Suprapubic skin (tissue), 4 donors: Measurements from ENCODE around the gene TLE7. TPM values are rescaled to one million over a fixed set of nuclear protein-coding genes. Genes with fewer than 3 reads are reported as not detected.

Experiments used
- DNase-seq, 2 donors: peaks; one replicate each; pipeline ENCODE4 v3.0.0-alpha.2; 2019; ENCODE audit warnings: low spot score in 2 of 2
- H3K27ac ChIP-seq: fragments of 200-600 bp; sonication (generic); one replicate; pipeline ENCODE4 v1.5.1; 2019
- H3K27me3 ChIP-seq: fragments of 200-600 bp; sonication (generic); one replicate; pipeline ENCODE4 v1.5.1; 2019
- H3K36me3 ChIP-seq: fragments of 200-600 bp; sonication (generic); one replicate; pipeline ENCODE4 v1.5.1; 2019
- H3K4me1 ChIP-seq: fragments of 200-600 bp; sonication (generic); one replicate; pipeline ENCODE4 v1.5.1; 2019
- H3K4me3 ChIP-seq: fragments of 200-600 bp; sonication (generic); one replicate; pipeline ENCODE4 v1.5.1; 2019; ENCODE audit warnings: mild to moderate bottlenecking
- H3K9me3 ChIP-seq: fragments of 200-600 bp; sonication (generic); one replicate; pipeline ENCODE4 v1.5.1; 2019
- EP300 ChIP-seq: sonication (generic); formaldehyde crosslinking; IDR thresholded peaks from one replicate; pipeline ENCODE4 v1.6.1; 2017; ENCODE audit warnings: antibody characterized with exemption
- POLR2A ChIP-seq, 2 donors: fragments of 450-650 bp; IDR thresholded peaks; one replicate each; pipeline ENCODE4 v1.6.1; 2017; ENCODE audit warnings: antibody characterized with exemption in 2 of 2, mild to moderate bottlenecking in 2 of 2, moderate library complexity in 2 of 2
- POLR2AphosphoS5 ChIP-seq, 3 donors: sonication (generic); formaldehyde crosslinking; IDR thresholded peaks; one replicate each; pipeline ENCODE4 v1.6.1; 2017; ENCODE audit warnings: antibody characterized with exemption in 3 of 3
- WGBS: methylation state at CpG from one replicate; pipeline ENCODE4 v1.1.5; 2018; 5-methylcytosine and 5-hydroxymethylcytosine counted together
- total RNA-seq, 4 donors: library from RNA; depleted of rRNA; stranded (reverse); fragments of >200 nt; gene quantifications; one replicate each; pipeline ENCODE4 v1.1.0, GENCODE V29; 2016
- TF ChIP-seq, protein P1 (sequence below), 2 donors: fragments of 200-600 bp in 1 of 2; fragments of 450-650 bp in 1 of 2; sonication (generic) in 1 of 2; IDR thresholded peaks; one replicate each; pipeline ENCODE4 v1.5.1; 2016 to 2019; ENCODE audit warnings: antibody characterized with exemption in 2 of 2, mild to moderate bottlenecking in 1 of 2, moderate library complexity in 1 of 2

The TLE7 gene
- not detected for total RNA-seq

GRCh38 chr16:71442051-71442440, at the start of gene TLE7:
TLE7 (minus strand) TSS chr16:71442054; CDS start chr16:71433324, 8,730 bp downstream.
- Histone ChIP-seq H3K9me3 (peaks cover 30% of the 10 kb centered on the region), H3K4me1 (no peaks in the 10 kb centered on the region), H3K27me3 (peaks cover 5% of the 10 kb centered on the region), H3K4me3 (no peak within 1 kb of the TSS), H3K36me3 (no peaks in the 10 kb centered on the region), H3K27ac (no peak within 1 kb of the TSS)
- no peak for DNase-seq
- TF ChIP-seq POLR2A (IDR thresholded peaks at IDR 0.05) (no peak), POLR2AphosphoS5 (IDR thresholded peaks at IDR 0.05) (no peak), EP300 (no peak)
- TF ChIP-seq, protein P1, sequence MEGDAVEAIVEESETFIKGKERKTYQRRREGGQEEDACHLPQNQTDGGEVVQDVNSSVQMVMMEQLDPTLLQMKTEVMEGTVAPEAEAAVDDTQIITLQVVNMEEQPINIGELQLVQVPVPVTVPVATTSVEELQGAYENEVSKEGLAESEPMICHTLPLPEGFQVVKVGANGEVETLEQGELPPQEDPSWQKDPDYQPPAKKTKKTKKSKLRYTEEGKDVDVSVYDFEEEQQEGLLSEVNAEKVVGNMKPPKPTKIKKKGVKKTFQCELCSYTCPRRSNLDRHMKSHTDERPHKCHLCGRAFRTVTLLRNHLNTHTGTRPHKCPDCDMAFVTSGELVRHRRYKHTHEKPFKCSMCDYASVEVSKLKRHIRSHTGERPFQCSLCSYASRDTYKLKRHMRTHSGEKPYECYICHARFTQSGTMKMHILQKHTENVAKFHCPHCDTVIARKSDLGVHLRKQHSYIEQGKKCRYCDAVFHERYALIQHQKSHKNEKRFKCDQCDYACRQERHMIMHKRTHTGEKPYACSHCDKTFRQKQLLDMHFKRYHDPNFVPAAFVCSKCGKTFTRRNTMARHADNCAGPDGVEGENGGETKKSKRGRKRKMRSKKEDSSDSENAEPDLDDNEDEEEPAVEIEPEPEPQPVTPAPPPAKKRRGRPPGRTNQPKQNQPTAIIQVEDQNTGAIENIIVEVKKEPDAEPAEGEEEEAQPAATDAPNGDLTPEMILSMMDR (IDR thresholded peaks at IDR 0.05), result no peak
- WGBS, result 90% methylated on average over 12 of the region's 13 CpGs

DNA sequence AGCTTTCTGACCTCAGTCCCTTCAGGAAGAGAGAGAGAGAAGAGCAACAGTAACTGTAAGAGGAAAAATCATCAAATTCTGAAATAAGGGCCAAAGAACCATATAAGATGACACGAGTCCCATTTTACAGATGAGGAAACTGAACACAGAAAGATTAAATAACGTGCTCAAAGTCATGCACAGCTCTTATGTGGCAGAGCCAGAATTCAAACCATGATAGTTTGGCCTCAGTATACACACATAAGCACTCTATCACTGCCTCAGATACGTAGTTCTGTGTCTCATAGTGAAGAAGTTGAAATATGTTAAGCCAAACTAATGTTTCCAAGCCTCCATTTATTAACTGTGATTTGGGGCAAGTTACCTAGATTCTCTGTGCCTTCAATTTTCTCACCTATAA, 49.2 kb upstream of the TLE7 start:
- H3K27me3 ChIP-seq, result no peaks in the 10 kb centered on the region
- no peak overlapping the region for H3K4me3 ChIP-seq
- no peaks in the 10 kb centered on the region for H3K4me1 ChIP-seq
- no peak overlapping the region for H3K27ac ChIP-seq
- 58% methylated on average over 3 of the region's 3 CpGs for WGBS
- DNase-seq, result no peak
- no peaks in the 10 kb centered on the region for H3K36me3 ChIP-seq
- H3K9me3 ChIP-seq, result no peaks in the 10 kb centered on the region
- TF ChIP-seq POLR2AphosphoS5 (IDR thresholded peaks at IDR 0.05) (no peak), POLR2A (IDR thresholded peaks at IDR 0.05) (no peak), EP300 (no peak)
- TF ChIP-seq, protein P1 (IDR thresholded peaks at IDR 0.05), result no peak

GRCh38 chr16:71490361-71490760, 48.5 kb upstream of the TLE7 start:
- no peak for DNase-seq
- no peaks in the 10 kb centered on the region for H3K4me1 ChIP-seq
- H3K36me3 ChIP-seq, result no peaks in the 10 kb centered on the region
- H3K27ac ChIP-seq, result no peak overlapping the region
- no peak overlapping the region for H3K4me3 ChIP-seq
- no peaks in the 10 kb centered on the region for H3K9me3 ChIP-seq
- H3K27me3 ChIP-seq, result no peaks in the 10 kb centered on the region
- TF ChIP-seq, protein P1 (IDR thresholded peaks at IDR 0.05), result no peak
- TF ChIP-seq POLR2AphosphoS5 (IDR thresholded peaks at IDR 0.05), result no peak
- TF ChIP-seq EP300, result no peak
- no peak for TF ChIP-seq POLR2A (IDR thresholded peaks at IDR 0.05)

GRCh38 chr16:71489122-71489521, 47.3 kb upstream of the TLE7 start, which contains the start of gene ZNF19:
ZNF19 (minus strand) TSS chr16:71489324; CDS start chr16:71482114, 7,210 bp downstream.
- Histone ChIP-seq H3K9me3 (no peaks in the 10 kb centered on the region), H3K27me3 (no peaks in the 10 kb centered on the region), H3K4me1 (peaks cover 4% of the 10 kb centered on the region), H3K4me3 (no peak within 1 kb of the TSS), H3K27ac (no peak within 1 kb of the TSS), H3K36me3 (no peaks in the 10 kb centered on the region)
- peak in 1 of 2 donors; percentile 75 for DNase-seq
- 91% methylated on average over 20 of the region's 22 CpGs for WGBS
- no peak for TF ChIP-seq POLR2AphosphoS5 (IDR thresholded peaks at IDR 0.05)
- TF ChIP-seq, protein P1 (IDR thresholded peaks at IDR 0.05), result no peak
- TF ChIP-seq EP300, result no peak
- TF ChIP-seq POLR2A (IDR thresholded peaks at IDR 0.05), result no peak

GRCh38 chr16:71484006-71484893, 42.4 kb upstream of the TLE7 start:
- H3K27me3 ChIP-seq, result no peaks in the 10 kb centered on the region
- H3K9me3 ChIP-seq, result no peaks in the 10 kb centered on the region
- H3K27ac ChIP-seq, result peak overlapping the region; percentile 95
- H3K36me3 ChIP-seq, result no peaks in the 10 kb centered on the region
- peak overlapping the region; percentile 79 for H3K4me3 ChIP-seq
- H3K4me1 ChIP-seq, result peaks cover 13% of the 10 kb centered on the region
- TF ChIP-seq EP300 (no peak), POLR2A (IDR thresholded peaks at IDR 0.05) (peak; percentile 21 to 68), POLR2AphosphoS5 (IDR thresholded peaks at IDR 0.05) (peak in 2 of 3 donors; percentile 70 to 73)
- TF ChIP-seq, protein P1 (IDR thresholded peaks at IDR 0.05), result no peak
- DNase-seq, result peak; percentile 91 to 92
- WGBS, result under 1% methylated on average over 37 of the region's 44 CpGs
